Activated T-helper 17 cell treated with anti-CD3 and anti-CD28 coated beads, Interleukin-2, amount 50 U/mL, for 72 hours (primary cell): ENCODE data around the gene ACP1. TPM values are rescaled to one million over a fixed set of nuclear protein-coding genes. Genes with fewer than 3 reads are reported as not detected.
A peak's percentile ranks its signal among the peaks of the same experiment; 100 is the strongest.

ENCODE experiments used
- ATAC-seq: fragments of 150-1000 bp; cut with Tn5 transposase; replicated peaks from 2 replicates; pipeline ENCODE4 v1.10.0; 2021; ENCODE audit warnings: mild to moderate bottlenecking, moderate library complexity
- H3K27ac Mint-ChIP-seq: one replicate; pipeline ENCODE4 v1.8.0; 2022; ENCODE audit warnings: mixed read lengths
- H3K27me3 Mint-ChIP-seq: one replicate; pipeline ENCODE4 v1.8.0; 2022; ENCODE audit warnings: mixed read lengths
- H3K36me3 Mint-ChIP-seq: one replicate; pipeline ENCODE4 v1.8.0; 2022; ENCODE audit warnings: low read depth, mild to moderate bottlenecking, mixed read lengths
- H3K4me1 Mint-ChIP-seq: one replicate; pipeline ENCODE4 v1.8.0; 2022; ENCODE audit warnings: mixed read lengths
- H3K4me3 Mint-ChIP-seq: one replicate; pipeline ENCODE4 v1.8.0; 2022; ENCODE audit warnings: mild to moderate bottlenecking, mixed read lengths
- H3K9me3 Mint-ChIP-seq: one replicate; pipeline ENCODE4 v1.8.0; 2022; ENCODE audit warnings: mixed read lengths
- total RNA-seq, 2 donors: library from RNA; stranded (reverse); gene quantifications; one replicate each; pipeline ENCODE4 v1.2.3, GENCODE V29; 2022

Gene ACP1
- total RNA-seq, 2 donors from 2014 or later, result 116 to 156 TPM

GRCh38 chr2:263022-263738 is 1.6 kb upstream of the ACP1 start:
- Mint-ChIP-seq H3K4me3 (peak overlapping the region; percentile 86), H3K27me3 (no peaks in the 10 kb centered on the region), H3K27ac (no peak overlapping the region), H3K4me1 (peaks cover 13% of the 10 kb centered on the region), H3K36me3 (peaks cover 20% of the 10 kb centered on the region), H3K9me3 (no peaks in the 10 kb centered on the region)
- ATAC-seq, result no peak

- Mint-ChIP-seq H3K4me1 (peaks cover 13% of the 10 kb centered on the region), H3K4me3 (peak within 1 kb of the TSS; percentile 86), H3K27me3 (no peaks in the 10 kb centered on the region), H3K36me3 (peaks cover 25% of the 10 kb centered on the region), H3K9me3 (no peaks in the 10 kb centered on the region), H3K27ac (peak within 1 kb of the TSS; percentile 87)
- ATAC-seq, result peak; percentile 43
These were observed 814 bp upstream of the ACP1 start, which contains the start of gene SH3YL1 for GRCh38 chr2:263774-264492. SH3YL1 (minus strand) TSS chr2:264032; CDS start chr2:263984, 48 bp downstream.

- H3K4me1 Mint-ChIP-seq, result peaks cover 34% of the 10 kb centered on the region
These were observed 3.6 kb downstream of the ACP1 start for GRCh38 chr2:268323-268722.

GRCh38 chr2:269356-270030 is 4.7 kb downstream of the ACP1 start:
- H3K27me3 Mint-ChIP-seq, result no peaks in the 10 kb centered on the region
- peaks cover 36% of the 10 kb centered on the region for H3K4me1 Mint-ChIP-seq
- H3K4me3 Mint-ChIP-seq, result no peak overlapping the region
- ATAC-seq, result no peak
- no peaks in the 10 kb centered on the region for H3K9me3 Mint-ChIP-seq
- H3K27ac Mint-ChIP-seq, result peak overlapping the region; percentile 31
- H3K36me3 Mint-ChIP-seq, result peaks cover 78% of the 10 kb centered on the region

More at GRCh38 chr2:268323-268722, 3.6 kb downstream of the ACP1 start:
- Mint-ChIP-seq H3K27me3 (no peaks in the 10 kb centered on the region), H3K36me3 (peaks cover 67% of the 10 kb centered on the region), H3K4me3 (no peak overlapping the region), H3K27ac (no peak overlapping the region), H3K9me3 (no peaks in the 10 kb centered on the region)
- ATAC-seq, result no peak

GRCh38 chr2:270861-271260 is 6.1 kb downstream of the ACP1 start:
- Mint-ChIP-seq H3K27me3 (no peaks in the 10 kb centered on the region), H3K27ac (no peak overlapping the region), H3K4me3 (no peak overlapping the region), H3K36me3 (peaks cover 87% of the 10 kb centered on the region), H3K9me3 (no peaks in the 10 kb centered on the region), H3K4me1 (peaks cover 39% of the 10 kb centered on the region)
- ATAC-seq, result no peak

- no peak for ATAC-seq
These were observed 7.2 kb downstream of the ACP1 start for GRCh38 chr2:271917-272316.

GRCh38 chr2:273333-273732 is 8.6 kb downstream of the ACP1 start:
- Mint-ChIP-seq H3K4me3 (no peak overlapping the region), H3K36me3 (peaks cover 97% of the 10 kb centered on the region), H3K9me3 (no peaks in the 10 kb centered on the region), H3K27me3 (no peaks in the 10 kb centered on the region), H3K4me1 (peaks cover 25% of the 10 kb centered on the region), H3K27ac (no peak overlapping the region)
- no peak for ATAC-seq

More at GRCh38 chr2:271917-272316, 7.2 kb downstream of the ACP1 start:
- no peak overlapping the region for H3K4me3 Mint-ChIP-seq
- peaks cover 91% of the 10 kb centered on the region for H3K36me3 Mint-ChIP-seq
- no peaks in the 10 kb centered on the region for H3K27me3 Mint-ChIP-seq
- no peaks in the 10 kb centered on the region for H3K9me3 Mint-ChIP-seq
- no peak overlapping the region for H3K27ac Mint-ChIP-seq
- H3K4me1 Mint-ChIP-seq, result peaks cover 32% of the 10 kb centered on the region

- H3K4me1 Mint-ChIP-seq, result peaks cover 23% of the 10 kb centered on the region
- no peaks in the 10 kb centered on the region for H3K27me3 Mint-ChIP-seq
- H3K4me3 Mint-ChIP-seq, result no peak overlapping the region
- H3K27ac Mint-ChIP-seq, result no peak overlapping the region
- H3K36me3 Mint-ChIP-seq, result peaks cover 100% of the 10 kb centered on the region
- H3K9me3 Mint-ChIP-seq, result no peaks in the 10 kb centered on the region
- ATAC-seq, result no peak
These were observed 9.8 kb downstream of the ACP1 start for GRCh38 chr2:274503-274902.

- peaks cover 100% of the 10 kb centered on the region for H3K36me3 Mint-ChIP-seq
- no peak overlapping the region for H3K4me3 Mint-ChIP-seq
- no peak for ATAC-seq
- no peaks in the 10 kb centered on the region for H3K9me3 Mint-ChIP-seq
- H3K27ac Mint-ChIP-seq, result no peak overlapping the region
- H3K27me3 Mint-ChIP-seq, result no peaks in the 10 kb centered on the region
- H3K4me1 Mint-ChIP-seq, result peaks cover 15% of the 10 kb centered on the region
These were observed 10.7 kb downstream of the ACP1 start for GRCh38 chr2:275466-275865.

- Mint-ChIP-seq H3K9me3 (no peaks in the 10 kb centered on the region), H3K36me3 (peaks cover 100% of the 10 kb centered on the region), H3K4me1 (peaks cover 5% of the 10 kb centered on the region), H3K4me3 (no peak overlapping the region), H3K27me3 (no peaks in the 10 kb centered on the region), H3K27ac (no peak overlapping the region)
- ATAC-seq, result no peak
These were observed 13.7 kb downstream of the ACP1 start for GRCh38 chr2:278312-278926.

- H3K4me1 Mint-ChIP-seq, result peaks cover 5% of the 10 kb centered on the region
- H3K4me3 Mint-ChIP-seq, result no peak overlapping the region
- H3K36me3 Mint-ChIP-seq, result peaks cover 97% of the 10 kb centered on the region
- H3K27me3 Mint-ChIP-seq, result no peaks in the 10 kb centered on the region
- ATAC-seq, result no peak
- H3K27ac Mint-ChIP-seq, result no peak overlapping the region
- no peaks in the 10 kb centered on the region for H3K9me3 Mint-ChIP-seq
These were observed 14.2 kb downstream of the ACP1 start for GRCh38 chr2:278927-279320.

- H3K9me3 Mint-ChIP-seq, result no peaks in the 10 kb centered on the region
- no peak overlapping the region for H3K4me3 Mint-ChIP-seq
- ATAC-seq, result no peak
- no peak overlapping the region for H3K27ac Mint-ChIP-seq
- H3K27me3 Mint-ChIP-seq, result no peaks in the 10 kb centered on the region
- peaks cover 93% of the 10 kb centered on the region for H3K36me3 Mint-ChIP-seq
- peaks cover 4% of the 10 kb centered on the region for H3K4me1 Mint-ChIP-seq
These were observed 14.6 kb downstream of the ACP1 start for GRCh38 chr2:279366-279765.

GRCh38 chr2:279956-280649 is 15.4 kb downstream of the ACP1 start:
- H3K4me1 Mint-ChIP-seq, result no peaks in the 10 kb centered on the region
- no peak overlapping the region for H3K4me3 Mint-ChIP-seq
- no peaks in the 10 kb centered on the region for H3K27me3 Mint-ChIP-seq
- no peak overlapping the region for H3K27ac Mint-ChIP-seq
- H3K36me3 Mint-ChIP-seq, result peaks cover 86% of the 10 kb centered on the region
- no peaks in the 10 kb centered on the region for H3K9me3 Mint-ChIP-seq
- ATAC-seq, result no peak

- ATAC-seq, result no peak
- peaks cover 4% of the 10 kb centered on the region for H3K27me3 Mint-ChIP-seq
- no peak overlapping the region for H3K4me3 Mint-ChIP-seq
- H3K4me1 Mint-ChIP-seq, result no peaks in the 10 kb centered on the region
- H3K9me3 Mint-ChIP-seq, result no peaks in the 10 kb centered on the region
- H3K27ac Mint-ChIP-seq, result no peak overlapping the region
- H3K36me3 Mint-ChIP-seq, result peaks cover 80% of the 10 kb centered on the region
These were observed 15.9 kb downstream of the ACP1 start for GRCh38 chr2:280650-281110.
